GM12875 (cell line): ENCODE measurements around the gene SRI.

ENCODE experiments used
- H3K4me3 ChIP-seq: one replicate; pipeline ENCODE4 v1.5.1; 2011; ENCODE audit warnings: low read depth, low read length, control low read depth
- TF ChIP-seq, protein P1 (sequence below): IDR thresholded peaks from 2 replicates; pipeline ENCODE4 v1.5.1; 2011; ENCODE audit warnings: low read depth, mild to moderate bottlenecking, control low read depth, inconsistent platforms, low read length, moderate library complexity, borderline replicate concordance; ENCODE audit not compliant: insufficient read depth

The SRI gene

GRCh38 chr7:88243345-88243909, 23.6 kb upstream of the SRI start:
- H3K4me3 ChIP-seq = no peak overlapping the region
- TF ChIP-seq, protein P1, sequence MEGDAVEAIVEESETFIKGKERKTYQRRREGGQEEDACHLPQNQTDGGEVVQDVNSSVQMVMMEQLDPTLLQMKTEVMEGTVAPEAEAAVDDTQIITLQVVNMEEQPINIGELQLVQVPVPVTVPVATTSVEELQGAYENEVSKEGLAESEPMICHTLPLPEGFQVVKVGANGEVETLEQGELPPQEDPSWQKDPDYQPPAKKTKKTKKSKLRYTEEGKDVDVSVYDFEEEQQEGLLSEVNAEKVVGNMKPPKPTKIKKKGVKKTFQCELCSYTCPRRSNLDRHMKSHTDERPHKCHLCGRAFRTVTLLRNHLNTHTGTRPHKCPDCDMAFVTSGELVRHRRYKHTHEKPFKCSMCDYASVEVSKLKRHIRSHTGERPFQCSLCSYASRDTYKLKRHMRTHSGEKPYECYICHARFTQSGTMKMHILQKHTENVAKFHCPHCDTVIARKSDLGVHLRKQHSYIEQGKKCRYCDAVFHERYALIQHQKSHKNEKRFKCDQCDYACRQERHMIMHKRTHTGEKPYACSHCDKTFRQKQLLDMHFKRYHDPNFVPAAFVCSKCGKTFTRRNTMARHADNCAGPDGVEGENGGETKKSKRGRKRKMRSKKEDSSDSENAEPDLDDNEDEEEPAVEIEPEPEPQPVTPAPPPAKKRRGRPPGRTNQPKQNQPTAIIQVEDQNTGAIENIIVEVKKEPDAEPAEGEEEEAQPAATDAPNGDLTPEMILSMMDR = peak; percentile 40; the same call in 1 of the 2 replicates

GRCh38 chr7:88239852-88240251, 20.0 kb upstream of the SRI start:
- TF ChIP-seq, protein P1 = no peak
- H3K4me3 ChIP-seq = no peak overlapping the region

GRCh38 chr7:88233828-88234227, 14.0 kb upstream of the SRI start:
- TF ChIP-seq, protein P1 = no peak
- no peak overlapping the region for H3K4me3 ChIP-seq

- H3K4me3 ChIP-seq = no peak overlapping the region
- TF ChIP-seq, protein P1 = no peak
Observed at GRCh38 chr7:88230646-88231045, 10.8 kb upstream of the SRI start.

GRCh38 chr7:88229302-88229995, 9.6 kb upstream of the SRI start:
- TF ChIP-seq, protein P1 = no peak
- no peak overlapping the region for H3K4me3 ChIP-seq

DNA sequence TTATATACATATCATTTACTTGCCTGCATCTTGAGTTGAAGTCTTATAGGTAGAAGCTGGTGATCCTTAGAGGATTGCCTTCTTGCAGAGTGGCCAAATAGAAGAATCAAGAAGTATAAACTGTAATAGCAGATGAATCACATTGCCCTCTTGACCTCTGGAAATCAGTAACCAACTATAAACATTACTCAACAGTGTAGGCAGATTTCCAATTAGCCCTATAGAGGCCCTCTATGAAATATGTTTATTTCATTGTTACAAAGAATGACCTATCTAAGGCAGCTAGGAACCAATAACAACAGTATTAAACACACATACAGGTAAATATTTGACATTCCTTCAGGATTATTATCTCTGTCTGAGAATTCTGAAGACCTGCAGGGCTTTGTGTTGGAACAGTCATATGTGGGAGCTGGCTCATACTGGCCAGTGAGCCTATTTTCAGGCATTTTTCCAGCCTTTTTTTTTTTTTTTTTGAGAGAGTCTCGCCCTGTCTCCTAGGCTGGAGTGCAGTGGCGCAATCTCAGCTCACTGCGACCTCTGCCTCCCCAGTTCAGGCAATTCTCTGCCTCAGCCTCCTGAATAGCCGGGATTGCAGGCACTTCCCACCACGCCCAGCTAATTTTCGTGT, 7.2 kb upstream of the SRI start:
- TF ChIP-seq, protein P1 = no peak
- H3K4me3 ChIP-seq = no peak overlapping the region

DNA sequence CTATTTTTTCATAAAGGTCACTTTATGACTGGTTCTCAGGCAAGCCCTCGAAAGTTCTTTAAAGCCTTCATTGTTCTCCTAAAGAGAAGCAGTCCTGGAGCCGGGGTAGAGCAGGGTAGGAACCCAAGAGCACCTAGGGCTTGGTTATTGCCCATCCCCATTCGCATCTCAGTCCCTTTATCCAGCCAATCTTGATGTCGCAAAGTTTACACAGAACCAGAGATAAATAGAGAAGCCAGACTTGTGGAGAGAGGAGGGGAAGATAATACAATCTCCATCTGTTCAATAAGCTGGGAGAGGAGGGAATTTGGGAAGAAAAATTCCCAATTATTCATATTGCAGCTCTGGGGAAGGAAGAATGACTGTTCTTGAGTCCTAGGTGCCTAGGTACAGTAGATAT, 6.4 kb upstream of the SRI start:
- no peak overlapping the region for H3K4me3 ChIP-seq
- TF ChIP-seq, protein P1 = no peak
